Endothelial cell of umbilical vein (primary cell): Measurements from ENCODE around the gene NTN4.
"Not testable (repeated sequence)": the region's sequence is repeated elsewhere in the genome, so short reads cannot be mapped to it uniquely, and the experiment has no call there.

Experiments used
- JUN ChIP-seq: IDR thresholded peaks from 2 replicates; pipeline ENCODE4 v1.6.1; 2011; ENCODE audit warnings: borderline replicate concordance, low read depth; ENCODE audit not compliant: insufficient read length, insufficient read depth
- POLR2A ChIP-seq: IDR thresholded peaks from 2 replicates; pipeline ENCODE4 v1.6.1; 2012; ENCODE audit warnings: low read depth, mild to moderate bottlenecking, control low read depth, low read length
- TF ChIP-seq, protein P1 (sequence below), 2 donors: IDR thresholded peaks; 1 replicate in 1 of 2; 2 replicates in 1 of 2; pipeline ENCODE4 v1.5.1; 2011; ENCODE audit warnings: low read length in 2 of 2, mild to moderate bottlenecking in 2 of 2, moderate library complexity in 2 of 2, control low read depth in 1 of 2, inconsistent platforms in 1 of 2, low read depth in 1 of 2; ENCODE audit not compliant: insufficient read depth in 1 of 2; ENCODE audit errors: extremely low read depth in 1 of 2

DNA sequence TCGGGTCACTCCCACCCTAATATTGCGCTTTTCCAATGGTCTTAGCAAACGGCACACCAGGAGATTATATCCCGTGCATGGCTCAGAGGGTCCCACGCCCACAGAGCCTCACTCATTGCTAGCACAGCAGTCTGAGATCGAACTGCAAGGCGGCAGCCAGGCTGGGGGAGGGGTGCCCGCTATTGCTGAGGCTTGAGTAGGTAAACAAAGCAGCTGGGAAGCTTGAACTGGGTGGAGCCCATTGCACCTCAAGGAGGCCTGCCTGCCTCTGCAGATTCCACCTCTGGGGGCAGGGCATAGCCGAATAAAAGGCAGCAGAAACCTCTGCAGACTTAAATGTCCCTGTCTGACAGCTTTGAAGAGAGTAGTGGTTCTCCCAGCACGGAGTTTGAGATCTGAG, 15.1 kb downstream of the NTN4 start:
- TF ChIP-seq JUN, POLR2A: not testable (repeated sequence)
- TF ChIP-seq, protein P1, sequence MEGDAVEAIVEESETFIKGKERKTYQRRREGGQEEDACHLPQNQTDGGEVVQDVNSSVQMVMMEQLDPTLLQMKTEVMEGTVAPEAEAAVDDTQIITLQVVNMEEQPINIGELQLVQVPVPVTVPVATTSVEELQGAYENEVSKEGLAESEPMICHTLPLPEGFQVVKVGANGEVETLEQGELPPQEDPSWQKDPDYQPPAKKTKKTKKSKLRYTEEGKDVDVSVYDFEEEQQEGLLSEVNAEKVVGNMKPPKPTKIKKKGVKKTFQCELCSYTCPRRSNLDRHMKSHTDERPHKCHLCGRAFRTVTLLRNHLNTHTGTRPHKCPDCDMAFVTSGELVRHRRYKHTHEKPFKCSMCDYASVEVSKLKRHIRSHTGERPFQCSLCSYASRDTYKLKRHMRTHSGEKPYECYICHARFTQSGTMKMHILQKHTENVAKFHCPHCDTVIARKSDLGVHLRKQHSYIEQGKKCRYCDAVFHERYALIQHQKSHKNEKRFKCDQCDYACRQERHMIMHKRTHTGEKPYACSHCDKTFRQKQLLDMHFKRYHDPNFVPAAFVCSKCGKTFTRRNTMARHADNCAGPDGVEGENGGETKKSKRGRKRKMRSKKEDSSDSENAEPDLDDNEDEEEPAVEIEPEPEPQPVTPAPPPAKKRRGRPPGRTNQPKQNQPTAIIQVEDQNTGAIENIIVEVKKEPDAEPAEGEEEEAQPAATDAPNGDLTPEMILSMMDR (IDR thresholded peaks at IDR 0.05; ENCODE audit: extremely low read depth in 1 of 2, insufficient read depth in 1 of 2, low read depth in 1 of 2, low read length in 2 of 2) = not testable (repeated sequence)
